SU-DHL-6 (cell line): ENCODE results near the gene NID2.

Experiments
- H2AFZ ChIP-seq: fragments of 200-600 bp; sonication (generic); 2 replicates; pipeline ENCODE4 v1.6.1; 2014; ENCODE audit warnings: low read depth, mild to moderate bottlenecking, moderate library complexity, mixed read lengths, antibody characterized with exemption, low read length; ENCODE audit not compliant: severe bottlenecking
- H3F3A ChIP-seq: fragments of 200-600 bp; shearing (Covaris generic); 2 replicates; pipeline ENCODE4 v1.6.0; 2016; ENCODE audit warnings: antibody characterized with exemption, mild to moderate bottlenecking; ENCODE audit not compliant: insufficient read depth
- H3K27ac ChIP-seq: fragments of 200-600 bp; sonication (generic); 2 replicates; pipeline ENCODE4 v1.5.1; 2016; ENCODE audit warnings: low read depth, mild to moderate bottlenecking, low read length, moderate library complexity, mixed read lengths
- H3K27me3 ChIP-seq: fragments of 200-600 bp; sonication (generic), shearing (Covaris generic); 2 replicates; pipeline ENCODE4 v1.6.0; 2014; ENCODE audit warnings: mild to moderate bottlenecking, low read length
- H3K36me3 ChIP-seq: fragments of 200-600 bp; sonication (generic); 2 replicates; pipeline ENCODE4 v1.6.1; 2014; ENCODE audit warnings: mild to moderate bottlenecking, low read length, mixed read lengths
- H3K4me2 ChIP-seq: fragments of 300-600, 200-600 bp; shearing (Covaris generic), sonication (generic); 2 replicates; pipeline ENCODE4 v1.6.0; 2014; ENCODE audit warnings: low read length, low read depth, mild to moderate bottlenecking; ENCODE audit not compliant: poor library complexity, severe bottlenecking
- H3K4me3 ChIP-seq: fragments of 200-600 bp; sonication (generic); 2 replicates; pipeline ENCODE4 v1.5.1; 2014; ENCODE audit warnings: antibody characterized with exemption, low read length, mild to moderate bottlenecking, mixed read lengths; ENCODE audit not compliant: insufficient read depth, poor library complexity, severe bottlenecking
- H3K79me2 ChIP-seq: fragments of 200-600 bp; sonication (generic); 2 replicates; pipeline ENCODE4 v1.6.1; 2014; ENCODE audit warnings: mild to moderate bottlenecking, low read length, moderate library complexity; ENCODE audit not compliant: insufficient read depth
- H3K9ac ChIP-seq: fragments of 200-600 bp; sonication (generic); 2 replicates; pipeline ENCODE4 v1.7.0; 2014; ENCODE audit warnings: mild to moderate bottlenecking, low read length
- H3K9me2 ChIP-seq: fragments of 200-600 bp; sonication (generic); replicated peaks from 2 replicates; pipeline ENCODE4 v1.6.1; 2014; ENCODE audit warnings: low read length; ENCODE audit not compliant: insufficient read depth
- H3K9me3 ChIP-seq: fragments of 200-600 bp; sonication (generic); 2 replicates; pipeline ENCODE4 v1.6.1; 2014; ENCODE audit warnings: low read length, mixed read lengths; ENCODE audit not compliant: insufficient read depth
- H4K20me1 ChIP-seq: fragments of 200-600 bp; sonication (generic); 2 replicates; pipeline ENCODE4 v1.6.1; 2014; ENCODE audit warnings: low read depth, mild to moderate bottlenecking, antibody characterized with exemption, low read length, moderate library complexity, mixed read lengths
- CTCF ChIP-seq: fragments of 200-600 bp; sonication (generic); IDR thresholded peaks from one replicate; pipeline ENCODE4 v1.5.1; 2017; ENCODE audit warnings: antibody characterized with exemption, mild to moderate bottlenecking, low read length, moderate library complexity; ENCODE audit not compliant: insufficient read depth, poor library complexity, severe bottlenecking
- EZH2phosphoT487 ChIP-seq: fragments of 200-600 bp; sonication (generic), shearing (Covaris generic); conservative IDR thresholded peaks from 2 replicates; pipeline ENCODE4 v1.6.1; 2018; ENCODE audit warnings: mild to moderate bottlenecking, antibody characterized with exemption, low read length, moderate library complexity, mixed read lengths

The NID2 gene

DNA sequence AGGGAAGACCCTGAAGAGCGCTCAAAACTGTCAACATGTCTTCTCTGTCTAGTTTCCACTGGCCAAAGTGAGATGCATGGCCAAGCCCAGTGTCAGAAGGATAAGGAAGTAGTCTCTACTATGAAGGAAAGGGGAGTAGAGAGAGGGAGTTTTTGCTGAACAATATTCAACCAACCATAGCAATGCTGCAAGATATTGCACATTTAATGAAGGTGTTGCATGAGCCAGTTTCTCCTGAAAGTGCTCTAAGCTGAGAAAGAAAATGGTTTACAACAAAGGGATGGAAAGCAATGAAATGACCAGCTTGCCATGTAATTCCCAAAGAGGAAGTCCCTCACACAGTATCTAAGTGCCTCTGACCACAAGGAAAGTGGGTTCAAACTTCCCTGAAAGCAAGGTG, 40.0 kb upstream of the NID2 start:
- H4K20me1 ChIP-seq = no peaks in the 10 kb centered on the region
- no peak overlapping the region for H3K4me3 ChIP-seq
- no peaks in the 10 kb centered on the region for H3K36me3 ChIP-seq
- no peak overlapping the region for H3K4me2 ChIP-seq
- no peaks in the 10 kb centered on the region for H3K27me3 ChIP-seq
- no peaks in the 10 kb centered on the region for H3F3A ChIP-seq
- no peak overlapping the region for H3K9ac ChIP-seq
- no peak overlapping the region for H3K27ac ChIP-seq
- no peaks in the 10 kb centered on the region for H3K9me2 ChIP-seq
- TF ChIP-seq CTCF = no peak
- TF ChIP-seq EZH2phosphoT487 = no peak
- H2AFZ ChIP-seq = no peak overlapping the region
- no peaks in the 10 kb centered on the region for H3K79me2 ChIP-seq
- H3K9me3 ChIP-seq = no peaks in the 10 kb centered on the region

- Histone ChIP-seq H2AFZ (no peak overlapping the region), H3K36me3 (no peaks in the 10 kb centered on the region), H3K27ac (no peak overlapping the region)
These were observed 38.0 kb upstream of the NID2 start for GRCh38 chr14:52106840-52107239.

DNA sequence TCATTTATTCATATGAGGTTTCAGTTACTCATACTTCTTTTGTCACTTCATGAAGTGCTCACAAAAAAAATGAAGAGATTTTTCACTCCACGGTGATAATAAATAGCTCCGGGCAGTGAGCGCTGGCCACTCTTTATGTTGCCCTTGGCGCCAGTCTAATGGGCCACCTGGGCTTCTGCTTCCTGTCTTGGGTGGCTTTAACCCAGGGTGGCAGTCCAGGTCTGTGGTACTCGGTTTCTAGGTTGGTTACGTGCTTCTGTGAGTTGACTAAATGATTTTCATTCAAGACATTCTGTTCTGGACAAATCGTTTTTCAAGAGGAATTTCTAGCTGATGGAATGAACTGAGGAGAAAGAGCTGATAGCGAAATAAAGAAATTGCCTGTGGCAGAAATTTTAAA, 34.6 kb upstream of the NID2 start:
- Histone ChIP-seq H3K36me3 (no peaks in the 10 kb centered on the region), H3K9ac (no peak overlapping the region), H3K27ac (no peak overlapping the region), H3K79me2 (no peaks in the 10 kb centered on the region), H2AFZ (no peak overlapping the region), H4K20me1 (no peaks in the 10 kb centered on the region), H3K9me2 (no peaks in the 10 kb centered on the region), H3F3A (no peaks in the 10 kb centered on the region), H3K4me2 (no peak overlapping the region), H3K9me3 (no peaks in the 10 kb centered on the region), H3K27me3 (no peaks in the 10 kb centered on the region), H3K4me3 (no peak overlapping the region)
- TF ChIP-seq CTCF = no peak
- no peak for TF ChIP-seq EZH2phosphoT487

More at GRCh38 chr14:52106840-52107239, 38.0 kb upstream of the NID2 start:
- no peaks in the 10 kb centered on the region for H4K20me1 ChIP-seq
- H3K4me3 ChIP-seq = no peak overlapping the region
- no peaks in the 10 kb centered on the region for H3F3A ChIP-seq
- no peaks in the 10 kb centered on the region for H3K27me3 ChIP-seq
- no peak overlapping the region for H3K9ac ChIP-seq
- no peaks in the 10 kb centered on the region for H3K9me2 ChIP-seq
- TF ChIP-seq CTCF = no peak
- TF ChIP-seq EZH2phosphoT487 = no peak
- no peak overlapping the region for H3K4me2 ChIP-seq
- H3K79me2 ChIP-seq = no peaks in the 10 kb centered on the region
- H3K9me3 ChIP-seq = no peaks in the 10 kb centered on the region

GRCh38 chr14:52095794-52096193, 26.9 kb upstream of the NID2 start:
- Histone ChIP-seq H3F3A (no peaks in the 10 kb centered on the region), H3K9ac (no peak overlapping the region), H3K4me3 (no peak overlapping the region), H3K9me3 (no peaks in the 10 kb centered on the region), H3K36me3 (no peaks in the 10 kb centered on the region), H3K9me2 (no peaks in the 10 kb centered on the region), H3K4me2 (no peak overlapping the region), H4K20me1 (no peaks in the 10 kb centered on the region), H3K27me3 (no peaks in the 10 kb centered on the region), H3K79me2 (no peaks in the 10 kb centered on the region), H3K27ac (no peak overlapping the region), H2AFZ (no peak overlapping the region)
- TF ChIP-seq CTCF = no peak
